ENCODE data around the gene SERPING1. TPM values are rescaled to one million over a fixed set of nuclear protein-coding genes. Genes with fewer than 3 reads are reported as not detected.

The SERPING1 gene
- total RNA-seq: 10.8 and 21.9 TPM in 2 replicates

- H3K4me3 ChIP-seq (ENCODE audit: low read depth, low read length): peak within 1 kb of the TSS; percentile 61
- DNase-seq (ENCODE audit: low read depth): peak; percentile 27
- TF ChIP-seq, protein P1, sequence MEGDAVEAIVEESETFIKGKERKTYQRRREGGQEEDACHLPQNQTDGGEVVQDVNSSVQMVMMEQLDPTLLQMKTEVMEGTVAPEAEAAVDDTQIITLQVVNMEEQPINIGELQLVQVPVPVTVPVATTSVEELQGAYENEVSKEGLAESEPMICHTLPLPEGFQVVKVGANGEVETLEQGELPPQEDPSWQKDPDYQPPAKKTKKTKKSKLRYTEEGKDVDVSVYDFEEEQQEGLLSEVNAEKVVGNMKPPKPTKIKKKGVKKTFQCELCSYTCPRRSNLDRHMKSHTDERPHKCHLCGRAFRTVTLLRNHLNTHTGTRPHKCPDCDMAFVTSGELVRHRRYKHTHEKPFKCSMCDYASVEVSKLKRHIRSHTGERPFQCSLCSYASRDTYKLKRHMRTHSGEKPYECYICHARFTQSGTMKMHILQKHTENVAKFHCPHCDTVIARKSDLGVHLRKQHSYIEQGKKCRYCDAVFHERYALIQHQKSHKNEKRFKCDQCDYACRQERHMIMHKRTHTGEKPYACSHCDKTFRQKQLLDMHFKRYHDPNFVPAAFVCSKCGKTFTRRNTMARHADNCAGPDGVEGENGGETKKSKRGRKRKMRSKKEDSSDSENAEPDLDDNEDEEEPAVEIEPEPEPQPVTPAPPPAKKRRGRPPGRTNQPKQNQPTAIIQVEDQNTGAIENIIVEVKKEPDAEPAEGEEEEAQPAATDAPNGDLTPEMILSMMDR (IDR thresholded peaks at IDR 0.05; ENCODE audit: insufficient read depth, low read depth, low read length): no peak
Measured at GRCh38 chr11:57597461-57597915, at the start of gene SERPING1. TSS of gene SERPING1 (plus strand) at chr11:57597685. CDS start at chr11:57598271, 586 bp downstream.

- no peak for DNase-seq (ENCODE audit: low read depth)
- TF ChIP-seq, protein P1 (IDR thresholded peaks at IDR 0.05; ENCODE audit: insufficient read depth, low read depth, low read length): no peak
- H3K4me3 ChIP-seq (ENCODE audit: low read depth, low read length): no peak overlapping the region
Measured at GRCh38 chr11:57547854-57548377, 49.6 kb upstream of the SERPING1 start.

DNA sequence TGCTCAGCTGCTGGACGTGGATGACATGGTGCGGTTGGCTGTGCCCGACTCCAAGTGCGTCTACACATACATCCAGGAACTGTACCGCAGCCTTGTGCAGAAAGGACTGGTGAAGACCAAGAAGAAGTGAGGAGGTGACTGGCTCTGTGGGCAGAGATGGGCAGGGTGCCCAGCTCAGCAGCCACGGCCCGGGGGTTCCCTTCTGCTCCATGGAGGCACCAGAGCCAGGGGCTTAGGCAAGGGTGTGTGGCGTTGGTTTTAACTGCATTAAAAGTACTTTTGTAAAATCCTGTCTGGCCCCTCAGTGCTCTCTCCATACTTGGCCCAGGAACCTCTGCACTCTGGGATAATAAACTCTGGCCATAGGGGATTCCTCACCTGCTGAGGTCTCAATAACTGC is 47.5 kb upstream of the SERPING1 start:
- TF ChIP-seq, protein P1 (IDR thresholded peaks at IDR 0.05; ENCODE audit: insufficient read depth, low read depth, low read length): no peak
- no peak overlapping the region for H3K4me3 ChIP-seq (ENCODE audit: low read depth, low read length)
- DNase-seq (ENCODE audit: low read depth): no peak

DNA sequence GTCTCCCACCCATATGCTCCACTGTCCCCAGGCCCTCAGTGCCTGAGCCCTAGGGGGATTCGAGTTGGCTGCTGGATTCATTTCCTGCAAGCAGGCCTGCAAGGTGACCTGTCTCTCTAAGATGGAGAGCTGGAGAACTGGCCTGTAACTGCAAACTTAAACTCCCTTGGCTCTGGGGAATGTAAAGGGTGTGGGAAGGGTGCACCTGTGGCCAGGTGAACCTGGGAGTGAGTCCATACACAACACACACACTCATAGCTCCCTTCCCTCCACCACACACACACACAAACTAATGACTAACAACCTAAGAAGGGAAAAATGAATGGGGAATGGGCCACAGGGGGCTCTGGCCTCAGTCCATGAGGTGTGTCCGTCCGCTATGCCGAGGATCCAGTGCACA is 45.5 kb upstream of the SERPING1 start:
- DNase-seq (ENCODE audit: low read depth): no peak
- no peak overlapping the region for H3K4me3 ChIP-seq (ENCODE audit: low read depth, low read length)
- TF ChIP-seq, protein P1 (IDR thresholded peaks at IDR 0.05; ENCODE audit: insufficient read depth, low read depth, low read length): no peak

DNA sequence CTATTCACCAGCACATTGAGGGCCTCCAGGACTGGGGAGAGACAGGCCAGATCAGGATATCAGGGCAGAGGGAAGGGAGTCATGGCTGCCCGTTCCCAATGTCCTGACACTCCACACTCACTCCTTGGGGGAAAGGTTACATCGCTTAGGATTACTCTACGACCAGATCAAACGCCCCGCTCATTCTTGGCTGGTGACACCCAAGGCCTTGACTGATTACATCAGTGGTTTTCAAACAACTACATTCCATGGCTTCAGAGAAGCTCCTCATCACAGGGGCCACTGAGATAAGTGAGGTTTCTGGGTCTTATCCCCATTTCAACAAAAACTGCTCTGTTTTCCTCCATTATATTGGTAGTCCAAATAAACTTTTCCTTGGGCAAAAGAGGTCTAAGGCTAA is 45.0 kb upstream of the SERPING1 start:
- TF ChIP-seq, protein P1 (IDR thresholded peaks at IDR 0.05; ENCODE audit: insufficient read depth, low read depth, low read length): no peak
- DNase-seq (ENCODE audit: low read depth): peak; percentile 20
- H3K4me3 ChIP-seq (ENCODE audit: low read depth, low read length): no peak overlapping the region

DNA sequence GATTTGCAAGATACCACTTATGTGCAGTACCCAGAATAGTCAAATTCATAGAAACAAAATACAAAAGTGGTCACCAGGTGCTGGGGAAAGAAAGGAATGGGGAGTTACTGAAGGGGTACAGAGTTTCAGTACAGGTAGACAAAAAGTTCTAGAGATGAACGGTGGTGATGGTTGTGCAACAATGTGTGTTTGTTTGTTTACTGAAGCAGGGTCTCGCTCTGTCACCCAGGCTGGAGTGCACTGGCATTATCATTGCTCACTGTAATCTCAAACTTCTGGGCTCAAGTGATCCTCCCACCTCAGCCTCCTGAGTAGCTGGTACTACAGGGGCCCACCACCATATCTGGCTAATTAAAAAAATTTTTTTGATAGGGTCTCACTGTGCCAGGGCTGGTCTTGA is 42.1 kb upstream of the SERPING1 start:
- no peak overlapping the region for H3K4me3 ChIP-seq (ENCODE audit: low read depth, low read length)
- TF ChIP-seq, protein P1 (IDR thresholded peaks at IDR 0.05; ENCODE audit: insufficient read depth, low read depth, low read length): no peak
- no peak for DNase-seq (ENCODE audit: low read depth)

DNA sequence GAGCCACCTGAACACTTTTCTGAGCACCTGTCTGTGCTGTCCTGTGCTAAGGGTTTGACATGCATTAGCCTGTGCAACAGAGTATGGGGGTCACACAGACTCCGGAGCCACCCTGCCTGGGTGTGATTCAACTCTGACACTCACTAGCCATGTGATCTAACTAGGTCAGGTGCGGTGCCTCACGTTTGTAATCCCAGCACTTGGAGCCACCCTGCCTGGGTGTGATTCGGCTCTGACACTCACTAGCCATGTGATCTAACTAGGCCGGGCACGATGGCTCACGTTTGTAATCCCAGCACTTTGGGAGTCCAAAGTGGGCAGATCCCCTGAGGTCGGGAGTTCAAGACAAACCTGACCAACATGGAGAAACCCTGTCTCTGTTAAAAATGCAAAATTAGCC is 41.4 kb upstream of the SERPING1 start:
- no peak overlapping the region for H3K4me3 ChIP-seq (ENCODE audit: low read depth, low read length)
- DNase-seq (ENCODE audit: low read depth): no peak
- TF ChIP-seq, protein P1 (IDR thresholded peaks at IDR 0.05; ENCODE audit: insufficient read depth, low read depth, low read length): no peak
